Activated CD4-positive, alpha-beta T cell treated with anti-CD3 and anti-CD28 coated beads, Interleukin-2, amount 50 U/mL, for 48 hours (primary cell): ENCODE measurements around the gene C1orf115.
"Not testable (repeated sequence)": the region's sequence is repeated elsewhere in the genome, so short reads cannot be mapped to it uniquely, and the experiment has no call there.

Source experiments
- DNase-seq, 2 experiments: peaks; one replicate each; pipeline ENCODE4 v3.0.0-alpha.2; 2020

The C1orf115 gene

GRCh38 chr1:220730486-220730885 is 40.3 kb downstream of the C1orf115 start:
- no peak for DNase-seq

DNA sequence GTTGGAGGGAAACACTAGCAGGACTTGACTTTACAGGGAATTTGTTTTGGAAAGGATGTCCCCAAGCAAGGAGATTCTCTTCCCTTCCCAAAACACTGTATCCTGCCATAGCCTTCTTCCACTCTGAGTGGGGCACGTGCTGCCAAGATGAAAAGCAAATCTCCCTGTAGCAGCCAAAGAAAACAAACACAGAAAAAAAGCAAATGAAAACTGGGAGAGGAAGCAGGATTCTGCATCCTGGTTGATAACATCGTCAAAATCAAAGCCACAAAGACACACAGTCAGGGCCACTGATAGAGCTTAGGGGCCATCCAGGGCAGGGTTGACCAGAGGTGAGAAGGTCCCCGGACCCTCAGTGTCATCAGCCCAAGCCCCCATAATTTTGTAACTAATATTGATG is 42.0 kb downstream of the C1orf115 start:
- no peak for DNase-seq

- no peak for DNase-seq
Observed at GRCh38 chr1:220732621-220733020, 42.5 kb downstream of the C1orf115 start.

DNA sequence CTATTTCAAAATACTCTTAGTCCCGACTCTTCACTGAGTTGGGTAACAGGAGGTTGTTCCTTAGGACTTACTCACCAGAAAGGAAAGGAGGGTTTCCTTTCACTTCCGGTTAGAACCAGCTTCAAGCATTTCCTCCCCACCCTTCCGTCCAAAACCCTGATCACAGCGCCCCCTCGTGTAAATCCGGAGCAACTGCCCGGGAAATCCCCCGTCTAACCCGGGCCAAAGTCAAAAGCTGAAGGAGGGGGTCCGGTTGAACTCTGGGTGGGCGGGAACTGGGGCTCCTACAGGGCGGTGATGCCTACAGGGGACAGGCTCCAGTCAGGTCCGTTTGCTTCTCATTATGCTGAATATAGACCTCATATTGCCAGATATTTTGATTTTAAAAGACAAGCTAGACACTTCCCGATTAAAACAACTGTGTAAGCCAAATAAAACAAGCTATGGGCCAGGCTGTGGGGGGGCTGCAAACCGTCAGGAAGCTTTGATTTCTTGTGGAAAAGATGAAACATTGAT is 43.0 kb downstream of the C1orf115 start:
- DNase-seq: peak; percentile 74 to 83

- DNase-seq: no peak
Observed at GRCh38 chr1:220734571-220735326, 44.6 kb downstream of the C1orf115 start.

- not testable (repeated sequence) for DNase-seq
Observed at GRCh38 chr1:220736283-220736682, 46.1 kb downstream of the C1orf115 start.

DNA sequence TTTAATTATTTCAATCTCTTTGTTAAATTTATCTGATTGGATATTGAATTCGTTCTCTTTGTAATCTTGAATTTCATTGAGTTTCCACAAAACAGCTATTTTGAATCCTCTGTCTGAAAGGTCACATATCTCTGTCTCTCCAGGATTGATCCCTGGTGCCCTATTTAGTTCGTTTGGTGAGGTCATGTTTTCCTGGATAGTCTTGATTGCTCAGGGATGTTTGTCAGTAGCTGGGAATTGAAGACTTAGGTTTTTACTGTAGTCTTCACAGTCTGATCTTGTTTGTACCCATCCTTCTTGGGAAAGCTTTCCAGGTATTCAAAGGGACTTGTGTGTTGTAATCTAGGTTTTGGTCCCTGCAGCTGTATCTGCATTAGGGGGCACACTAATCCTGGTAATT is 51.2 kb downstream of the C1orf115 start:
- no peak for DNase-seq

- DNase-seq: no peak
Observed at GRCh38 chr1:220741825-220742224, 51.7 kb downstream of the C1orf115 start.

DNA sequence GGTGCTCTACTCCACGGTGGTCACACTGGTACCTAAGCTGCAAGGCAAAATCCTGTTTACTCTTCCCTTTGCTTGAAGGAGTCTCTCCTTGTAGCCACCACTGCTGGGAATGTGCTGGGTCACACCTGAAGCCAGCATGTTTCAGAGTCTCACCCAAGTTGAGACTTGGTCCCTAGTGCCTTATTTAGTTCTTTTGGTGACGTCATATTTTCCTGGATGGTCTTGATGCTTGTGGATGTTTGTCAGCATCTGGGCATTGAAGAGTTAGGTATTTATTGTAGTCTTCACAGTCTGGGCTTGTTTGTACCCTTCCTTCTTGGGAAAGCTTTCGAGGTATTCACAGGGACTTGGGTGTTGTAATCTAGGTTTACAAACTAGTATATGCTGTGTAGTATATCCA is 52.4 kb downstream of the C1orf115 start:
- DNase-seq: no peak

DNA sequence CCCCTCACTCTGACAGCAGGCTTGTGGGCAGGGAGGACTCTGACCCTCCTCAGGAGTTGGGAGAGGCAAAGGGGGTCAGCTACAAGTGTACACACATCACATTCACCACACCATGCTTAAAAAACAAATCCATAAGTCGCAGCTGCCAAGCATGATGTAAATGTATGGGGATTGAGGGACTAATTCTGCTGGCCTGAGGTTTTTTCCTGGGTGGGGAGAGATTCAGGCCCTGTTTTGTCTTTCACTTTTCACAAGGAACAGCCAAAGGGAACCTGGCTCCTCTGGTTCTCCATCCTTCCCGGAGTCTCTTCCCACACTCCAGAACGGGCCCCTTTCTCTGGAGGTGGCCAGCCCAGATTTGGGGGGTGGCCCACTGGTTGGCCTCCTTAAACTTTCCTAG is 56.7 kb downstream of the C1orf115 start:
- no peak for DNase-seq

DNA sequence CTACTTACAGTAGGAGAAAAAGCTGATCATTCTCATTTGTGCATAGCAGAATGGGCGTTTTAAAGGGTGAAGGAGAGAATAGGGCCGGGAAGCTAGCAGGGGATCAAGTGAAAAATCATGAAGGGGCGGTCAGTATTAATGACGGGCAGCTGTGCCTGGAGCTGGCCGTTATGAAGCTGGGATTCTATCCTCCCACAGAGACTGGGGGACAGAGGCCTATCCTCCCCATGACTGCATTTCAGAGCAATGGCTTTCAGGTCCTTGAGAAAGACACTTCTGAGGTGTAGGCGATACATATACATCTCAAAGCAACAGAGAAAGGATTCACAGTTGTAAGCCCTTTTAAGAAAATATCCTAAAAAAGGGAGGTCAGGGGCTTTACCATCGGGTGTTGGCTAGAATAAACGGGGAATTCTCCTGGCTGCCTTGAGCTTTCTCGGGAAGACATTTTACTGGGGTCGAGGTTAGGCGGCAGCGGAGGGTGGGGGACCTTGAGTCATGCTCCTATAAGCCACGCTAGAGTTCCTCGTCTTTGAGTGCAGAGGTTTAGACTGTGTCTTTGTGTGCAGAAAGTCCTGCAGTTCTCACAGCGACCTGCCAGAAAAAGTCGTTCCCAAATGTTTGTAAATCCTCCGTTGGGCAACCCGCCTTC is 57.4 kb downstream of the C1orf115 start:
- no peak for DNase-seq

GRCh38 chr1:220748089-220748934 is 58.1 kb downstream of the C1orf115 start, which contains the start of gene MTARC2:
Gene MTARC2 (plus strand): TSS chr1:220748322. CDS start chr1:220748532, 210 bp downstream.
- peak; percentile 5 to 8 for DNase-seq
